ENCODE data around the gene ADAMTS2.

- TF ChIP-seq CTCF (IDR thresholded peaks at IDR 0.05; ENCODE audit: low read length), result no peak
- no peak for TF ChIP-seq EZH2 (IDR thresholded peaks at IDR 0.05; ENCODE audit: borderline replicate concordance, low read length)
Observed at GRCh38 chr5:179387151-179388110, 42.2 kb upstream of the ADAMTS2 start.

All from OCI-LY1 (cell line).